Duodenal mucosa (tissue), 2 donors: ENCODE data around the gene ZNF280A.
"Not testable (repeated sequence)": the region's sequence is repeated elsewhere in the genome, so short reads cannot be mapped to it uniquely, and the experiment has no call there.

Experiments used
- H3K27ac ChIP-seq: one replicate; pipeline ENCODE4 v1.7.0; 2013; ENCODE audit warnings: low read depth, low read length
- H3K27me3 ChIP-seq, 2 donors: one replicate each; pipeline ENCODE4 v1.7.0; 2013; ENCODE audit warnings: low read length in 2 of 2, control low read depth in 1 of 2; ENCODE audit not compliant: insufficient read depth in 2 of 2, control insufficient read depth in 1 of 2
- H3K36me3 ChIP-seq, 2 donors: one replicate each; pipeline ENCODE4 v1.7.0; 2013; ENCODE audit warnings: low read length in 2 of 2, control low read depth in 1 of 2; ENCODE audit not compliant: insufficient read depth in 2 of 2, control insufficient read depth in 1 of 2
- H3K4me1 ChIP-seq, 2 donors: one replicate each; pipeline ENCODE4 v1.7.0; 2013; ENCODE audit warnings: low read length in 2 of 2, control low read depth in 1 of 2; ENCODE audit not compliant: insufficient read depth in 2 of 2, control insufficient read depth in 1 of 2
- H3K4me3 ChIP-seq, 2 donors: one replicate each; pipeline ENCODE4 v1.7.0; 2013; ENCODE audit warnings: low read length in 2 of 2, low read depth in 1 of 2
- H3K9ac ChIP-seq, 2 donors: one replicate each; pipeline ENCODE4 v1.7.0; 2013; ENCODE audit warnings: low read length in 2 of 2, low read depth in 1 of 2
- H3K9me3 ChIP-seq, 2 donors: one replicate each; pipeline ENCODE4 v1.7.0; 2013; ENCODE audit warnings: low read length in 2 of 2, control low read depth in 1 of 2; ENCODE audit not compliant: control insufficient read depth in 1 of 2

ZNF280A gene

GRCh38 chr22:22538226-22538989 is 18.3 kb upstream of the ZNF280A start:
- Histone ChIP-seq H3K27ac (no peak overlapping the region), H3K4me1 (no peaks in the 10 kb centered on the region), H3K27me3 (no peaks in the 10 kb centered on the region), H3K36me3 (no peaks in the 10 kb centered on the region), H3K4me3 (no peak overlapping the region), H3K9ac (no peak overlapping the region), H3K9me3 (no peaks in the 10 kb centered on the region)

GRCh38 chr22:22536916-22537315 is 16.8 kb upstream of the ZNF280A start:
- no peaks in the 10 kb centered on the region for H3K27me3 ChIP-seq

GRCh38 chr22:22536515-22536914 is 16.4 kb upstream of the ZNF280A start:
- Histone ChIP-seq H3K27ac (no peak overlapping the region), H3K9ac (no peak overlapping the region), H3K9me3 (no peaks in the 10 kb centered on the region), H3K36me3 (no peaks in the 10 kb centered on the region), H3K4me3 (no peak overlapping the region), H3K4me1 (no peaks in the 10 kb centered on the region), H3K27me3 (no peaks in the 10 kb centered on the region)

More at GRCh38 chr22:22536916-22537315, 16.8 kb upstream of the ZNF280A start:
- Histone ChIP-seq H3K27ac (no peak overlapping the region), H3K4me1 (no peaks in the 10 kb centered on the region), H3K9me3 (no peaks in the 10 kb centered on the region), H3K36me3 (no peaks in the 10 kb centered on the region), H3K4me3 (no peak overlapping the region), H3K9ac (no peak overlapping the region)

DNA sequence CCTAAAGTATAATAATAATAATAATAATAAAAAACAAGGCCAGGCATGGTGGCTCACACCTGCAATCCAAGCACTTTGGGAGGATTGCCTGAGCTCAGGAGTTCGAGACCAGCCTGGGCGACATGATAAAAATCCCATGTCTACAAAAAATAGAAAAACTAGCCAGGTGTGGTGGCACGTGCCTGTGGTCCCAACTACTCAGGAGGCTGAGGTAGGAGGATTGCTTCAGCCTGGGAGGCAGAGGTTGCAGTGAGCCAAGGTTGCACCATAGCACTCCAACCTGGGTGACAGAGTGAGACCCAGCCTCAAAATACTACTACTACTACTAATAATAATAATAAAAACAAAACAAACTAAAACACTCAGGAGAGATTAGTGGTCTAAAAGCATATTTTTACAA is 15.6 kb upstream of the ZNF280A start:
- Histone ChIP-seq H3K36me3 (no peaks in the 10 kb centered on the region), H3K4me3 (no peak overlapping the region), H3K9me3 (no peaks in the 10 kb centered on the region), H3K9ac (no peak overlapping the region), H3K27me3 (no peaks in the 10 kb centered on the region), H3K4me1 (no peaks in the 10 kb centered on the region), H3K27ac (no peak overlapping the region)

DNA sequence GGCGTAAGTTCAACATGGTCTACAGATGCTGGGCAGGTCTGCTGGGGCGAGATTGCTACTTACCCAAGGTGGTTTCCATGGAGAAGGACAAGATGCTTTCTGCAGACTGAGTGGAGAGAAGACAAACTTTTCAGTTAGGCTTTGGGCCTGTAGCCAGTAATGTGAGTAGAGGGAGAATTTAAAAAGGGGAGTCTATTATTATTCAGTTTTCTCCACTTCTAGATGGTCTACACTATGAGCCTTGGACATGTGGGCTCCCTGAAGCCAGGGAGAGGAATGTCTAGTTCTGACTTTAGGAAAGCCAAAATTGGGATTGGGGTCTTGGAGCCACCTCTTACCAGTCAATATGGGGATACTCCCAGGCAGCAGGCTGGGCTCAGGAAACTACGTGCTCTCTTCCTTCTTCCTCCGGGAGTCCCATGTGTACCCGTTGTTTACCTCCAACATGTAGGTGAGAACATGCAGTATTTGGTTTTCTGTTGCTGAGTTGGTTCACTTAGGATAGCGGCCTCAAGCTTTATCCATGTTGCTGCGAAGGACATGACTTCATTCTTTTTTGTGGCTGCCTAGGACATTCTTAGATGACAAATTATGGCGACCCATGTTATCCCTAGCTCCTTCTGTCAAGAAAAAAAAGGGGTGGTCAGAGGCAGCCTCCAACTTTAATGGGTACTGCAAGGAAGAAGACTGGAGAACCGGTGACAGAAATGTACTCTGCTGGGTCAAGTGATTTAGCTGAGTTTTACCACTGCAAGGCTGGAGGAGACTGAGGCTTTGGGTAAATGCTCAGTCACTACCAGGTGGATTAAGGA is 14.7 kb upstream of the ZNF280A start:
- no peaks in the 10 kb centered on the region for H3K4me1 ChIP-seq

DNA sequence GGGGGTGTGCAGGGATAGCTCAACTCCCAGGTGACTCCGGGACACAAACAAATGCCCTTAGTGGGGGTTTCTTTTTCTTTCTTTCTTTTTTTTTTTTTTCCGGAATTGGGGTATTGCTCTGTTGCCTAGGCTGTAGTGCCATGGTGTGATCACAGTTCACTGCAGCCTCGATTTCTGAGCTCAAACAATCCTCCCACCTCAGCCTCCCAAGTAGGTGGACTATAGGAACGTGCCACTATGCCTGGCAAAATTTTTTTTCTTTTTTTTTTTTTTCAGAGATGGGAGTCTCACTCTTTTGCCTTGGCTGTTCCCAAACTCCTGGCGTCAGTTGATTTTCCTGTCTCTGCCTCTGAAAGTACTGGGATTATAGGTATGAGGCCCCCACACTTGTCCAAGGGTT is 13.8 kb upstream of the ZNF280A start:
- Histone ChIP-seq H3K4me1 (no peaks in the 10 kb centered on the region), H3K27ac (no peak overlapping the region), H3K9ac (no peak overlapping the region), H3K9me3 (no peaks in the 10 kb centered on the region), H3K36me3 (no peaks in the 10 kb centered on the region), H3K27me3 (peaks cover 0 to 3% of the 10 kb centered on the region in 2 donors), H3K4me3 (no peak overlapping the region)

More for the DNA sequence above, 14.7 kb upstream of the ZNF280A start:
- H3K9ac ChIP-seq: no peak overlapping the region
- H3K9me3 ChIP-seq: no peaks in the 10 kb centered on the region
- H3K27me3 ChIP-seq: no peaks in the 10 kb centered on the region
- H3K36me3 ChIP-seq: no peaks in the 10 kb centered on the region
- no peak overlapping the region for H3K4me3 ChIP-seq
- H3K27ac ChIP-seq: no peak overlapping the region

DNA sequence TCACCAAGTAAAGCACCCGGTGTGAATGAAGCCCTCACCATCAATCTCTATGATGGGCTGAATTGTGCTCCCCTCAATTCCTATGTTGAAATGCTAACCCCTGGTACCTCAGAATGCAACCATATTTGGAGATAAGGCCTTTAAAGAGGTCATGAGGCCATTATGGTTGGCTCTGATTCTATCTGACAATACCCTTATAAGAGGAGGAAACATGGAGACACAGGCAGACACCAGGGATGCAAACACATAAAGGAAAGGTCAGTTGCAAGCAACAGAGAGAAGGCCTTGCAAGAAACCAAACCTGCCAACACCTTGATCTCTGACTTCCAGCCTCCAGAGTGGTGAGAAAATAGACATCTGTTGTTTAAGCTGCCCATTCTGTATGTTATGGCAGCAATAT is 13.3 kb upstream of the ZNF280A start:
- H3K4me3 ChIP-seq: no peak overlapping the region
- H3K9me3 ChIP-seq: no peaks in the 10 kb centered on the region
- H3K9ac ChIP-seq: no peak overlapping the region
- H3K36me3 ChIP-seq: no peaks in the 10 kb centered on the region
- H3K27ac ChIP-seq: no peak overlapping the region
- no peaks in the 10 kb centered on the region for H3K4me1 ChIP-seq
- peaks cover 0 to 3% of the 10 kb centered on the region in 2 donors for H3K27me3 ChIP-seq

GRCh38 chr22:22532547-22533071 is 12.5 kb upstream of the ZNF280A start:
- not testable (repeated sequence) for H3K36me3 ChIP-seq, H3K27ac ChIP-seq, H3K4me3 ChIP-seq, H3K4me1 ChIP-seq, H3K9me3 ChIP-seq, H3K27me3 ChIP-seq, H3K9ac ChIP-seq

- Histone ChIP-seq H3K4me1 (no peaks in the 10 kb centered on the region), H3K36me3 (no peaks in the 10 kb centered on the region), H3K27ac (no peak overlapping the region), H3K9ac (no peak overlapping the region), H3K27me3 (peaks cover 0 to 3% of the 10 kb centered on the region in 2 donors), H3K4me3 (no peak overlapping the region), H3K9me3 (no peaks in the 10 kb centered on the region)
These were observed 11.9 kb upstream of the ZNF280A start for GRCh38 chr22:22531770-22532546.
